ENCODE data around the gene MAPT.

The MAPT gene

DNA sequence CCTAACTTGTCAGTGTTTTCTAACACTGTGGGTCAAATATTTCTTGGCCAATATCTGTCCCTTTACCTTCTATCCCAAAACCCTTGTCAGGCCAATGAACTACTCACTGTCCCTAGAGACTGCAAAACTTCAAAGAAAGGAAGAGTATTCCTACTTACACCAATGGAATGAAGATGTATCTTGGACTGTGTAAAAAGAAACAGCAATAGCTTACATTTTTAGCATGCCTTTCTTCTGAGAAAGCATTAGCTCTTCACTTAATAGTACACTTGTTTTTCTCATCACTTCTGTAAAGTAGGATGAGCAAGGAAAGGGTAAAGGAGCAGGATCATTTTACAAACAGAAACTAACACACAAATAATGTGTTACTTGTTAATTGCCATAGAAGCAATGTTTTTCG, 178.6 kb downstream of the MAPT start:
- H3K4me3 ChIP-seq (replicated peaks in 1 of 2; ENCODE audit: low read depth in 2 of 2, low read length in 2 of 2): no peak overlapping the region
- DNase-seq (ENCODE audit: low read depth in 2 of 2): peak; percentile 64 to 91
- TF ChIP-seq, protein P1, sequence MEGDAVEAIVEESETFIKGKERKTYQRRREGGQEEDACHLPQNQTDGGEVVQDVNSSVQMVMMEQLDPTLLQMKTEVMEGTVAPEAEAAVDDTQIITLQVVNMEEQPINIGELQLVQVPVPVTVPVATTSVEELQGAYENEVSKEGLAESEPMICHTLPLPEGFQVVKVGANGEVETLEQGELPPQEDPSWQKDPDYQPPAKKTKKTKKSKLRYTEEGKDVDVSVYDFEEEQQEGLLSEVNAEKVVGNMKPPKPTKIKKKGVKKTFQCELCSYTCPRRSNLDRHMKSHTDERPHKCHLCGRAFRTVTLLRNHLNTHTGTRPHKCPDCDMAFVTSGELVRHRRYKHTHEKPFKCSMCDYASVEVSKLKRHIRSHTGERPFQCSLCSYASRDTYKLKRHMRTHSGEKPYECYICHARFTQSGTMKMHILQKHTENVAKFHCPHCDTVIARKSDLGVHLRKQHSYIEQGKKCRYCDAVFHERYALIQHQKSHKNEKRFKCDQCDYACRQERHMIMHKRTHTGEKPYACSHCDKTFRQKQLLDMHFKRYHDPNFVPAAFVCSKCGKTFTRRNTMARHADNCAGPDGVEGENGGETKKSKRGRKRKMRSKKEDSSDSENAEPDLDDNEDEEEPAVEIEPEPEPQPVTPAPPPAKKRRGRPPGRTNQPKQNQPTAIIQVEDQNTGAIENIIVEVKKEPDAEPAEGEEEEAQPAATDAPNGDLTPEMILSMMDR (IDR thresholded peaks at IDR 0.05; ENCODE audit: low read depth, low read length): no peak

DNA sequence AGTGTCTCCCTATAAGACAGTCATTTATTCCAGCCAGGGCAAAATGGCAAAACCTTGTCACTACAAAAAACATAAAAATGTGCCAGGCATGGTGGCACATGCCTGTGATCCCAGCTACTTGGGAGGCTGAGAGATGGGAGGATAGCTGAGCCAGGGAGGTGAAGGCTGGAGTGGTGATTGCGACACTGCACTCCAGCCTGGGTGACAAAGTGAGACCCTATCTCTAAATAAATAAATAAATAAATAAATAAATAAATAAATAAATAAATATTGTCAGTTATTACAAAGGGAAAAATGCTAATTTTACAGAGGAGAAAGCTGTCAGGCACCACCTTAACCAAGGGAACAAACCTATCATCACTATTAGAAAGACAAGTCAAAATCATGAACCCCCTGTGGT, 180.2 kb downstream of the MAPT start:
- no peak for DNase-seq (ENCODE audit: low read depth in 2 of 2)
- H3K4me3 ChIP-seq (replicated peaks in 1 of 2; ENCODE audit: low read depth in 2 of 2, low read length in 2 of 2): no peak overlapping the region
- TF ChIP-seq, protein P1 (IDR thresholded peaks at IDR 0.05; ENCODE audit: low read depth, low read length): no peak
